HCT116 (cell line): ENCODE data around the gene PIGQ. TPM values are rescaled to one million over a fixed set of nuclear protein-coding genes. Genes with fewer than 3 reads are reported as not detected.

Source experiments
- ATAC-seq: fragments of 200-7000 bp; cut with Tn5 transposase; 2 replicates; pipeline ENCODE4 v1.9.1; 2020; ENCODE audit warnings: mild to moderate bottlenecking, moderate library complexity
- BruUV-seq: library from RNA; stranded (reverse); fragments of 400-500 nt; replicated peaks from 2 replicates; lab custom pipeline; 2021; lab: Mats Ljungman, UMichigan
- CTCF ChIA-PET: fragments of 300-600 bp; sonication (Branson Sonifier 250); formaldehyde crosslinking; loops from one replicate; lab custom pipeline; 2021; ENCODE audit warnings: antibody characterized with exemption; lab: Charles Lee
- POLR2A ChIA-PET: fragments of 300-600, 350-600 bp; sonication (Branson Sonifier 250); formaldehyde crosslinking; loops from one replicate; lab custom pipeline; 2021; ENCODE audit warnings: antibody characterized with exemption; lab: Charles Lee
- RAD21 ChIA-PET, 2 experiments: fragments of 300-600 bp; sonication (Branson Sonifier 250); formaldehyde crosslinking; loops; one replicate each; lab custom pipeline; 2023; ENCODE audit warnings: low total read pairs in 2 of 2; ENCODE audit not compliant: uncharacterized antibody in 2 of 2, unreplicated experiment in 2 of 2, low non-redundant PET in 1 of 2; lab: Charles Lee
- DNase-seq: peaks from one replicate; pipeline ENCODE4 v3.0.0-alpha.2; 2010; ENCODE audit warnings: low read depth, low spot score
- H2AFZ ChIP-seq: fragments of 200-600 bp; shearing (Covaris generic), sonication (generic); 2 replicates; pipeline ENCODE4 v1.6.1; 2017; ENCODE audit warnings: low read depth, mixed run types, mixed read lengths, antibody characterized with exemption, low read length; ENCODE audit not compliant: poor library complexity, severe bottlenecking
- H3K27ac ChIP-seq: 2 replicates; pipeline ENCODE4 v1.5.1; 2012; ENCODE audit warnings: low read depth, low read length
- H3K27me3 ChIP-seq: fragments of 200-600 bp; sonication (generic); 2 replicates; pipeline ENCODE4 v1.6.1; 2016; ENCODE audit warnings: mixed run types, low read length, mixed read lengths; ENCODE audit not compliant: insufficient read depth
- H3K36me3 ChIP-seq, 2 experiments: fragments of 200-500 bp in 1 of 2; fragments of 200-600 bp in 1 of 2; sonication (Bioruptor generic) in 1 of 2; sonication (generic) in 1 of 2; 2 replicates each; pipeline versions ENCODE4 v1.5.1 to v1.6.1; 2014 to 2016; ENCODE audit warnings: low read length in 2 of 2, inconsistent platforms in 1 of 2, mixed read lengths in 1 of 2, mixed run types in 1 of 2; ENCODE audit not compliant: insufficient read depth in 2 of 2, control insufficient read depth in 1 of 2
- H3K4me1 ChIP-seq, 2 experiments: fragments of 200-600 bp in 1 of 2; sonication (generic) in 1 of 2; 2 replicates each; pipeline versions ENCODE4 v1.5.1 to v1.6.1; 2012 to 2017; ENCODE audit warnings: low read length in 2 of 2, inconsistent platforms in 1 of 2, mild to moderate bottlenecking in 1 of 2, mixed read lengths in 1 of 2, mixed run types in 1 of 2, moderate library complexity in 1 of 2; ENCODE audit not compliant: insufficient read depth in 2 of 2, control insufficient read depth in 1 of 2
- H3K4me2 ChIP-seq: fragments of 200-600 bp; sonication (generic); 2 replicates; pipeline ENCODE4 v1.6.1; 2017; ENCODE audit warnings: mixed run types, low read length, mixed read lengths
- H3K4me3 ChIP-seq, 2 experiments: fragments of 200-600 bp in 1 of 2; sonication (generic) in 1 of 2; replicated peaks in 1 of 2; 2 replicates each; pipeline ENCODE4 v1.5.1; 2011 to 2016; ENCODE audit warnings: low read length in 2 of 2, control low read depth in 1 of 2, low read depth in 1 of 2, mild to moderate bottlenecking in 1 of 2, mixed read lengths in 1 of 2, mixed run types in 1 of 2
- H3K79me2 ChIP-seq: fragments of 200-600 bp; sonication (generic); 2 replicates; pipeline ENCODE4 v1.6.1; 2017; ENCODE audit warnings: mild to moderate bottlenecking, mixed run types, low read length, moderate library complexity, mixed read lengths; ENCODE audit not compliant: insufficient read depth
- H3K9ac ChIP-seq: fragments of 200-600 bp; sonication (generic); 2 replicates; pipeline ENCODE4 v1.6.1; 2016; ENCODE audit warnings: low read length, mixed read lengths
- H3K9me2 ChIP-seq: fragments of 200-600 bp; sonication (generic), shearing (Covaris generic); 2 replicates; pipeline ENCODE4 v1.6.1; 2017; ENCODE audit warnings: mixed run types, mild to moderate bottlenecking, moderate library complexity; ENCODE audit not compliant: insufficient read depth
- H3K9me3 ChIP-seq, 2 experiments: fragments of 200-500 bp in 1 of 2; fragments of 200-600 bp in 1 of 2; sonication (Bioruptor generic) in 1 of 2; sonication (generic) in 1 of 2; 2 replicates each; pipeline ENCODE4 v1.6.1; 2014 to 2017; ENCODE audit warnings: low read length in 2 of 2, mixed read lengths in 2 of 2, inconsistent platforms in 1 of 2, low read depth in 1 of 2, mild to moderate bottlenecking in 1 of 2, mixed run types in 1 of 2, moderate library complexity in 1 of 2; ENCODE audit not compliant: control insufficient read depth in 1 of 2, insufficient read depth in 1 of 2
- H4K20me1 ChIP-seq: fragments of 200-600 bp; sonication (generic), shearing (Covaris generic); 2 replicates; pipeline ENCODE4 v1.6.1; 2017; ENCODE audit warnings: mixed run types, mild to moderate bottlenecking, moderate library complexity; ENCODE audit not compliant: insufficient read depth
- CEBPB ChIP-seq: IDR thresholded peaks from 2 replicates; pipeline ENCODE4 v1.6.1; 2012; ENCODE audit warnings: low read depth
- EGR1 ChIP-seq: IDR thresholded peaks from 2 replicates; pipeline ENCODE4 v1.6.1; 2012; ENCODE audit warnings: low read depth
- EZH2phosphoT487 ChIP-seq: fragments of 200-600 bp; IDR thresholded peaks from 2 replicates; pipeline ENCODE4 v1.6.1; 2018; ENCODE audit warnings: antibody characterized with exemption, borderline replicate concordance
- JUND ChIP-seq: IDR thresholded peaks from 2 replicates; pipeline ENCODE4 v1.6.1; 2012
- SP1 ChIP-seq: IDR thresholded peaks from 2 replicates; pipeline ENCODE4 v1.6.1; 2012; ENCODE audit warnings: low read depth
- SRF ChIP-seq: IDR thresholded peaks from 2 replicates; pipeline ENCODE4 v1.6.1; 2012; ENCODE audit warnings: low read depth
- YY1 ChIP-seq: IDR thresholded peaks from 2 replicates; pipeline ENCODE4 v1.6.1; 2011; ENCODE audit warnings: low read length, low read depth, moderate library complexity, mild to moderate bottlenecking; ENCODE audit not compliant: insufficient replicate concordance; ENCODE audit errors: extremely low read depth
- ZNF274 ChIP-seq: fragments of 200-500 bp; sonication (Bioruptor generic); IDR thresholded peaks from 2 replicates; pipeline ENCODE4 v1.6.1; 2014; ENCODE audit warnings: mild to moderate bottlenecking, low read depth, low read length, inconsistent platforms
- intact Hi-C: fragments of 100-400 bp; cut with micrococcal nuclease; formaldehyde crosslinking; loops from 2 replicates; pipeline ENCODE4 v1.10.0; 2022
- total RNA-seq: library from RNA; stranded (reverse); gene quantifications from one replicate; pipeline ENCODE4 v1.2.1, GENCODE V29; 2021; ENCODE audit not compliant: unreplicated experiment
- TF ChIP-seq, protein P1 (sequence below): IDR thresholded peaks from 2 replicates; pipeline ENCODE4 v1.6.1; 2012; ENCODE audit warnings: low read depth

The PIGQ gene
- total RNA-seq, 1 experiment from 2014 or later: 21.0 TPM

DNA sequence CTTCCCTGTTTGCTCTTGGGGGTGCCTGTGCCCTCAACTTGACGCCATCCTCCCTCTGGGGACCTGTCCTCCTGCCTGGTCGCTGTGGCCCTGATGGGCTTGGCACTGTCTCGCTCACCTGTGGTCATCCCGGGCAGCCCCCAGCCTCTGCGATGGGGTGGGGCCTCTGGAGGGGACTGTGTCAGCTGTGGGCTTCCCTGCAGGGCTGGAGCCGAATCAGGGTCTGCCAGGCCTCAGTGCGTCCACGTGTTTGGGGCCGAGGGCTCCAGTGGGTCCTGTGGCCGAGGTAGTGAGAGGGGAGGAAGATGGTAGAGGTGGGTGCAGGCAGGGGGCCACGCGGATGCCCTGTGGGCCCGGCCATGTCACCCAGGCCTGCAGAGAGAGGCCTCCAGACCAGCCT is 8.0 kb downstream of the PIGQ start:
- no TSS peak for BruUV-seq
- no peaks in the 10 kb centered on the region for H3K27me3 ChIP-seq
- TF ChIP-seq JUND (no peak), SRF (no peak), CEBPB (no peak), ZNF274 (no peak), EGR1 (no peak), EZH2phosphoT487 (no peak), YY1 (no peak), SP1 (no peak)
- TF ChIP-seq, protein P1, sequence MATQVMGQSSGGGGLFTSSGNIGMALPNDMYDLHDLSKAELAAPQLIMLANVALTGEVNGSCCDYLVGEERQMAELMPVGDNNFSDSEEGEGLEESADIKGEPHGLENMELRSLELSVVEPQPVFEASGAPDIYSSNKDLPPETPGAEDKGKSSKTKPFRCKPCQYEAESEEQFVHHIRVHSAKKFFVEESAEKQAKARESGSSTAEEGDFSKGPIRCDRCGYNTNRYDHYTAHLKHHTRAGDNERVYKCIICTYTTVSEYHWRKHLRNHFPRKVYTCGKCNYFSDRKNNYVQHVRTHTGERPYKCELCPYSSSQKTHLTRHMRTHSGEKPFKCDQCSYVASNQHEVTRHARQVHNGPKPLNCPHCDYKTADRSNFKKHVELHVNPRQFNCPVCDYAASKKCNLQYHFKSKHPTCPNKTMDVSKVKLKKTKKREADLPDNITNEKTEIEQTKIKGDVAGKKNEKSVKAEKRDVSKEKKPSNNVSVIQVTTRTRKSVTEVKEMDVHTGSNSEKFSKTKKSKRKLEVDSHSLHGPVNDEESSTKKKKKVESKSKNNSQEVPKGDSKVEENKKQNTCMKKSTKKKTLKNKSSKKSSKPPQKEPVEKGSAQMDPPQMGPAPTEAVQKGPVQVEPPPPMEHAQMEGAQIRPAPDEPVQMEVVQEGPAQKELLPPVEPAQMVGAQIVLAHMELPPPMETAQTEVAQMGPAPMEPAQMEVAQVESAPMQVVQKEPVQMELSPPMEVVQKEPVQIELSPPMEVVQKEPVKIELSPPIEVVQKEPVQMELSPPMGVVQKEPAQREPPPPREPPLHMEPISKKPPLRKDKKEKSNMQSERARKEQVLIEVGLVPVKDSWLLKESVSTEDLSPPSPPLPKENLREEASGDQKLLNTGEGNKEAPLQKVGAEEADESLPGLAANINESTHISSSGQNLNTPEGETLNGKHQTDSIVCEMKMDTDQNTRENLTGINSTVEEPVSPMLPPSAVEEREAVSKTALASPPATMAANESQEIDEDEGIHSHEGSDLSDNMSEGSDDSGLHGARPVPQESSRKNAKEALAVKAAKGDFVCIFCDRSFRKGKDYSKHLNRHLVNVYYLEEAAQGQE: no peak
- H3K4me2 ChIP-seq: no peak overlapping the region
- intact Hi-C loops: loop anchor here (2.0 kb wide), 1 partner anchor 83 kb away; no protein-coding TSS in a partner anchor
- H3K9me3 ChIP-seq: no peaks in the 10 kb centered on the region
- no peak overlapping the region for H2AFZ ChIP-seq
- CTCF ChIA-PET: no interaction called here
- no peak overlapping the region for H3K27ac ChIP-seq
- POLR2A ChIA-PET: no interaction called here
- H3K9ac ChIP-seq: no peak overlapping the region
- no peaks in the 10 kb centered on the region for H3K4me1 ChIP-seq
- H3K36me3 ChIP-seq: no peaks in the 10 kb centered on the region
- no peak overlapping the region for H3K4me3 ChIP-seq
- no peak for ATAC-seq
- RAD21 ChIA-PET: no interaction called here
- H3K9me2 ChIP-seq: no peaks in the 10 kb centered on the region
- H3K79me2 ChIP-seq: no peaks in the 10 kb centered on the region
- no peaks in the 10 kb centered on the region for H4K20me1 ChIP-seq
- DNase-seq: no peak
